Uterus (tissue), 2 donors: Measurements from ENCODE around the gene SIRPG.

Experiments used
- CTCF ChIP-seq, 4 experiments: fragments of 200-600 bp in 2 of 4; fragments of 450-650 bp in 2 of 4; sonication (generic) in 2 of 4; IDR thresholded peaks; one replicate each; pipeline ENCODE4 v1.5.1; 2016 to 2019; ENCODE audit warnings: antibody characterized with exemption in 4 of 4, mild to moderate bottlenecking in 2 of 4, moderate library complexity in 1 of 4
- POLR2A ChIP-seq, 2 donors: fragments of 450-650 bp; IDR thresholded peaks; one replicate each; pipeline ENCODE4 v1.6.1; 2016; ENCODE audit warnings: antibody characterized with exemption in 2 of 2, mild to moderate bottlenecking in 1 of 2, moderate library complexity in 1 of 2

- TF ChIP-seq CTCF (IDR thresholded peaks at IDR 0.05) (no peak), POLR2A (IDR thresholded peaks at IDR 0.05) (no peak)
Observed at GRCh38 chr20:1652960-1653359, 4.6 kb downstream of the SIRPG start.
